ENCODE data around the gene SLC25A13. TPM values are rescaled to one million over a fixed set of nuclear protein-coding genes. Genes with fewer than 3 reads are reported as not detected.

Gene SLC25A13
- total and polyA plus RNA-seq, 2 of the 13 experiments (the other 11 are each of a cell fraction or from before 2014, with no cell fraction given): 36.2 to 84.9 TPM

DNA sequence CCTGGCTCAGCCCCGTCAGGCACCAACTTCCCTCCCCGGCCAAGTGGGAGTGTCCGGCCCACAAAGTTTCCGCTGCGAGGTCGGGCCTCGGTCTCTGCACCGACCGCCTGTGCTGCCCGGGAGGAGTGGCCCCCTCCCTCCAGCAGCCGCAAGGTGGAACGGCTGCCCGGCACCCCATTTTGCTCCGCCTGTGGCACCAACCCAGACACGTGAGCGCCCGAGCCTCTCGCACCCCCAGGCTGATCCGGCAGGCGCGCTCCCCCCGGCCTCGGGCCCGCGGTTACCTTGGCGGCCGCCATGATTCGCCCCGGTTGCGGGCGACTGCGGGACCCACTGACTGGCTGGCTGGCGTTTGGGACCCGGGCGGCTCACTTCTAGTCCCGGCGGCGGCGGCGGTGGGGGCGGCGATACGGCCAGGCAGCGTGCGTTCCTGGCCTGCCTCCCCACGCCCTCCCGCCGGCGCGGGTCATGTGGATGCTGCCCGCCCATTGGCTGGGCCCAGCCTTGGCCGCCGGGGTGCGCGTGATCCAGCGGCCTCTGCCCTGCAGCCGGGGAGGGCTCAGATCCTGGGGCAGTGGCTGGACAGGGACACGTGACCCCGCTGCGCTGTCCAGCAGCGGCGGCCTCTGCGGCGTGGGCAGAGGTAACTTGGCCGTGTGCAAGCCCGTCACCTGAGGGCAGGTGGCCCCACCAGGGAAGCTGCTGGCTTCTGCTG is at the start of gene SLC25A13 (continued):
- TF ChIP-seq, protein P1, sequence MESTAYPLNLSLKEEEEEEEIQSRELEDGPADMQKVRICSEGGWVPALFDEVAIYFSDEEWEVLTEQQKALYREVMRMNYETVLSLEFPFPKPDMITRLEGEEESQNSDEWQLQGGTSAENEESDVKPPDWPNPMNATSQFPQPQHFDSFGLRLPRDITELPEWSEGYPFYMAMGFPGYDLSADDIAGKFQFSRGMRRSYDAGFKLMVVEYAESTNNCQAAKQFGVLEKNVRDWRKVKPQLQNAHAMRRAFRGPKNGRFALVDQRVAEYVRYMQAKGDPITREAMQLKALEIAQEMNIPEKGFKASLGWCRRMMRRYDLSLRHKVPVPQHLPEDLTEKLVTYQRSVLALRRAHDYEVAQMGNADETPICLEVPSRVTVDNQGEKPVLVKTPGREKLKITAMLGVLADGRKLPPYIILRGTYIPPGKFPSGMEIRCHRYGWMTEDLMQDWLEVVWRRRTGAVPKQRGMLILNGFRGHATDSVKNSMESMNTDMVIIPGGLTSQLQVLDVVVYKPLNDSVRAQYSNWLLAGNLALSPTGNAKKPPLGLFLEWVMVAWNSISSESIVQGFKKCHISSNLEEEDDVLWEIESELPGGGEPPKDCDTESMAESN (CRISPR knock-in tag; conservative IDR thresholded peaks at IDR 0.05): peak; percentile 98; the same call in 1 of the 2 replicates
- TF ChIP-seq CEBPZ (IDR thresholded peaks at IDR 0.05; ENCODE audit: low read length) (no peak), PCBP2 (optimal IDR thresholded peaks at IDR 0.05; ENCODE audit: low read depth, low read length, poor library complexity, severe bottlenecking) (no peak), ZNF552 (CRISPR knock-in tag; IDR thresholded peaks at IDR 0.05; ENCODE audit: borderline replicate concordance) (no peak; the same call in 1 of the 2 replicates), HMGXB4 (CRISPR knock-in tag; IDR thresholded peaks at IDR 0.05; ENCODE audit: borderline replicate concordance in 1 of 2, low read depth in 1 of 2) (peak; percentile 79 to 91; a peak in 3 of 4 replicates), ATF3 (CRISPR knock-in tag; IDR thresholded peaks at IDR 0.05) (0 out of 2 replicates have a peak, but pooled peaks have one; percentile 25), ESRRA (CRISPR knock-in tag; IDR thresholded peaks at IDR 0.05; ENCODE audit: low read depth) (peak; percentile 69), MAF1 (CRISPR knock-in tag; IDR thresholded peaks at IDR 0.05; ENCODE audit: borderline replicate concordance) (peak; percentile 34; the same call in 1 of the 2 replicates), HOXA7 (CRISPR knock-in tag; IDR thresholded peaks at IDR 0.05) (no peak), KLF11 (CRISPR knock-in tag; IDR thresholded peaks at IDR 0.05) (0 out of 2 replicates have a peak, but pooled peaks have one; percentile 9), DR1 (CRISPR knock-in tag; IDR thresholded peaks at IDR 0.05) (peak; percentile 82; the same call in 1 of the 2 replicates), ZBTB43 (CRISPR knock-in tag; conservative IDR thresholded peaks at IDR 0.05) (peak; percentile 89), ZNF781 (CRISPR knock-in tag; IDR thresholded peaks at IDR 0.05; ENCODE audit: borderline replicate concordance, not compliant biosample characterization) (peak; percentile 92)
- TF ChIP-seq, protein P2, sequence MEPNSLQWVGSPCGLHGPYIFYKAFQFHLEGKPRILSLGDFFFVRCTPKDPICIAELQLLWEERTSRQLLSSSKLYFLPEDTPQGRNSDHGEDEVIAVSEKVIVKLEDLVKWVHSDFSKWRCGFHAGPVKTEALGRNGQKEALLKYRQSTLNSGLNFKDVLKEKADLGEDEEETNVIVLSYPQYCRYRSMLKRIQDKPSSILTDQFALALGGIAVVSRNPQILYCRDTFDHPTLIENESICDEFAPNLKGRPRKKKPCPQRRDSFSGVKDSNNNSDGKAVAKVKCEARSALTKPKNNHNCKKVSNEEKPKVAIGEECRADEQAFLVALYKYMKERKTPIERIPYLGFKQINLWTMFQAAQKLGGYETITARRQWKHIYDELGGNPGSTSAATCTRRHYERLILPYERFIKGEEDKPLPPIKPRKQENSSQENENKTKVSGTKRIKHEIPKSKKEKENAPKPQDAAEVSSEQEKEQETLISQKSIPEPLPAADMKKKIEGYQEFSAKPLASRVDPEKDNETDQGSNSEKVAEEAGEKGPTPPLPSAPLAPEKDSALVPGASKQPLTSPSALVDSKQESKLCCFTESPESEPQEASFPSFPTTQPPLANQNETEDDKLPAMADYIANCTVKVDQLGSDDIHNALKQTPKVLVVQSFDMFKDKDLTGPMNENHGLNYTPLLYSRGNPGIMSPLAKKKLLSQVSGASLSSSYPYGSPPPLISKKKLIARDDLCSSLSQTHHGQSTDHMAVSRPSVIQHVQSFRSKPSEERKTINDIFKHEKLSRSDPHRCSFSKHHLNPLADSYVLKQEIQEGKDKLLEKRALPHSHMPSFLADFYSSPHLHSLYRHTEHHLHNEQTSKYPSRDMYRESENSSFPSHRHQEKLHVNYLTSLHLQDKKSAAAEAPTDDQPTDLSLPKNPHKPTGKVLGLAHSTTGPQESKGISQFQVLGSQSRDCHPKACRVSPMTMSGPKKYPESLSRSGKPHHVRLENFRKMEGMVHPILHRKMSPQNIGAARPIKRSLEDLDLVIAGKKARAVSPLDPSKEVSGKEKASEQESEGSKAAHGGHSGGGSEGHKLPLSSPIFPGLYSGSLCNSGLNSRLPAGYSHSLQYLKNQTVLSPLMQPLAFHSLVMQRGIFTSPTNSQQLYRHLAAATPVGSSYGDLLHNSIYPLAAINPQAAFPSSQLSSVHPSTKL (CRISPR knock-in tag; IDR thresholded peaks at IDR 0.05): peak; percentile 87
